Prostate gland (tissue), 2 donors: Measurements from ENCODE around the gene LSAMP.

ENCODE experiments used
- CTCF ChIP-seq, 4 experiments: fragments of 200-600 bp in 2 of 4; fragments of 450-650 bp in 2 of 4; sonication (generic) in 2 of 4; IDR thresholded peaks; 1 replicate in 3 of 4; 2 replicates in 1 of 4; pipeline ENCODE4 v1.5.1; 2016 to 2019; ENCODE audit warnings: antibody characterized with exemption in 4 of 4, mild to moderate bottlenecking in 2 of 4, moderate library complexity in 2 of 4
- POLR2A ChIP-seq: fragments of 450-650 bp; IDR thresholded peaks from one replicate; pipeline ENCODE4 v1.6.1; 2016; ENCODE audit warnings: antibody characterized with exemption, mild to moderate bottlenecking
- POLR2AphosphoS5 ChIP-seq: sonication (generic); formaldehyde crosslinking; IDR thresholded peaks from one replicate; pipeline ENCODE4 v1.6.1; 2017; ENCODE audit warnings: antibody characterized with exemption

- no peak for TF ChIP-seq CTCF (IDR thresholded peaks at IDR 0.05)
- TF ChIP-seq POLR2AphosphoS5 = no peak
- no peak for TF ChIP-seq POLR2A
Observed at GRCh38 chr3:115838786-115839185, 606.5 kb downstream of the LSAMP start.
